ENCODE measurements around the gene AGBL4.

Gene AGBL4

GRCh38 chr1:48948562-48948961 lies 1075.2 kb downstream of the AGBL4 start:
- no peak for DNase-seq (ENCODE audit: extremely low read depth, low read depth)
- no peak overlapping the region for H3K4me3 ChIP-seq (replicated peaks; ENCODE audit: low read depth, low read length)
- TF ChIP-seq CTCF (IDR thresholded peaks at IDR 0.05; ENCODE audit: low read depth, low read length, missing control alignments), result no peak

- H3K4me3 ChIP-seq (replicated peaks; ENCODE audit: low read depth, low read length), result no peak overlapping the region
- TF ChIP-seq CTCF (IDR thresholded peaks at IDR 0.05; ENCODE audit: low read depth, low read length, missing control alignments), result no peak
- no peak for DNase-seq (ENCODE audit: extremely low read depth, low read depth)
These were observed 1075.8 kb downstream of the AGBL4 start for GRCh38 chr1:48947761-48948537.

- no peak for DNase-seq (ENCODE audit: extremely low read depth, low read depth)
These were observed 1077.7 kb downstream of the AGBL4 start for GRCh38 chr1:48946070-48946469.

GRCh38 chr1:48944811-48945210 lies 1078.9 kb downstream of the AGBL4 start:
- H3K4me3 ChIP-seq (replicated peaks; ENCODE audit: low read depth, low read length), result no peak overlapping the region
- TF ChIP-seq CTCF (IDR thresholded peaks at IDR 0.05; ENCODE audit: low read depth, low read length, missing control alignments), result no peak
- no peak for DNase-seq (ENCODE audit: extremely low read depth, low read depth)

More at GRCh38 chr1:48946070-48946469, 1077.7 kb downstream of the AGBL4 start:
- H3K4me3 ChIP-seq (replicated peaks; ENCODE audit: low read depth, low read length), result no peak overlapping the region
- no peak for TF ChIP-seq CTCF (IDR thresholded peaks at IDR 0.05; ENCODE audit: low read depth, low read length, missing control alignments)

GRCh38 chr1:48943826-48944225 lies 1079.9 kb downstream of the AGBL4 start:
- no peak overlapping the region for H3K4me3 ChIP-seq (replicated peaks; ENCODE audit: low read depth, low read length)
- DNase-seq (ENCODE audit: extremely low read depth, low read depth), result no peak
- TF ChIP-seq CTCF (IDR thresholded peaks at IDR 0.05; ENCODE audit: low read depth, low read length, missing control alignments), result no peak

GRCh38 chr1:48943393-48943792 lies 1080.4 kb downstream of the AGBL4 start:
- TF ChIP-seq CTCF (IDR thresholded peaks at IDR 0.05; ENCODE audit: low read depth, low read length, missing control alignments), result no peak
- DNase-seq (ENCODE audit: extremely low read depth, low read depth), result no peak
- H3K4me3 ChIP-seq (replicated peaks; ENCODE audit: low read depth, low read length), result no peak overlapping the region
